WERI-Rb-1 (cell line): ENCODE measurements around the gene SLC22A23.

Experiments
- DNase-seq: peaks from one replicate; pipeline ENCODE4 v3.0.0-alpha.2; 2020
- H3K27ac ChIP-seq: fragments of 250-450 bp; sonication (Bioruptor Pico); 2 replicates; pipeline ENCODE4 v1.5.1; 2020; ENCODE audit warnings: mild to moderate bottlenecking, moderate library complexity
- H3K27me3 ChIP-seq: fragments of 250-450 bp; sonication (Bioruptor Pico); 2 replicates; pipeline ENCODE4 v1.5.1; 2021; ENCODE audit warnings: mild to moderate bottlenecking, low read depth, moderate library complexity; ENCODE audit not compliant: insufficient read depth, severe bottlenecking
- H3K36me3 ChIP-seq: fragments of 250-450 bp; sonication (Bioruptor Pico); 2 replicates; pipeline ENCODE4 v1.5.1; 2020; ENCODE audit warnings: mild to moderate bottlenecking, moderate library complexity
- H3K4me3 ChIP-seq: 2 replicates; pipeline ENCODE4 v1.5.1; 2011; ENCODE audit warnings: low read depth, mild to moderate bottlenecking, control low read depth, low read length
- H3K9me3 ChIP-seq: fragments of 250-450 bp; sonication (Bioruptor Pico); 2 replicates; pipeline ENCODE4 v1.5.1; 2021; ENCODE audit warnings: mild to moderate bottlenecking, moderate library complexity; ENCODE audit not compliant: severe bottlenecking
- TF ChIP-seq, protein P1 (sequence below): IDR thresholded peaks from 2 replicates; pipeline ENCODE4 v1.5.1; 2011; ENCODE audit warnings: low read depth, mild to moderate bottlenecking, control low read depth, inconsistent platforms, low read length

Gene SLC22A23

DNA sequence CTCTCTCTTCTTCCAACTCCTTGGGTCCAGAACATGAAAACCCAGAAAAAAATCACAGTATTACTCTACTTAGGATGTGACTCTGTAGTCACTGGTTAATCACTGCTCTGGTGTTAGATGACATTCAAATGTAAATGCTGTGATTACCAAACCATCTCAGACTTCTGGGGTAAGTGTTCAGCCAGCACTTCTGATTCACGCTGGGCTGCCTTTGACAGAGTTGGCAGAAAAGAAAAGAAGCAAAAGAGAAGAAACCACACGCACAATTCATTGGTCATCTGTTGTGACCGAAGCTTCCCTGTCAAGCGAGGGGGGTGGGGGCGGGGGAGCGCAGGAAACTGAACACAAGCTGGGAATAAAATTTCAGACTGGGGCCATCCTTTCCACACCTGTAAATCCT lies 115.4 kb downstream of the SLC22A23 start:
- H3K36me3 ChIP-seq = no peaks in the 10 kb centered on the region
- no peak overlapping the region for H3K4me3 ChIP-seq
- peak overlapping the region; percentile 93 for H3K27ac ChIP-seq
- no peaks in the 10 kb centered on the region for H3K9me3 ChIP-seq
- TF ChIP-seq, protein P1, sequence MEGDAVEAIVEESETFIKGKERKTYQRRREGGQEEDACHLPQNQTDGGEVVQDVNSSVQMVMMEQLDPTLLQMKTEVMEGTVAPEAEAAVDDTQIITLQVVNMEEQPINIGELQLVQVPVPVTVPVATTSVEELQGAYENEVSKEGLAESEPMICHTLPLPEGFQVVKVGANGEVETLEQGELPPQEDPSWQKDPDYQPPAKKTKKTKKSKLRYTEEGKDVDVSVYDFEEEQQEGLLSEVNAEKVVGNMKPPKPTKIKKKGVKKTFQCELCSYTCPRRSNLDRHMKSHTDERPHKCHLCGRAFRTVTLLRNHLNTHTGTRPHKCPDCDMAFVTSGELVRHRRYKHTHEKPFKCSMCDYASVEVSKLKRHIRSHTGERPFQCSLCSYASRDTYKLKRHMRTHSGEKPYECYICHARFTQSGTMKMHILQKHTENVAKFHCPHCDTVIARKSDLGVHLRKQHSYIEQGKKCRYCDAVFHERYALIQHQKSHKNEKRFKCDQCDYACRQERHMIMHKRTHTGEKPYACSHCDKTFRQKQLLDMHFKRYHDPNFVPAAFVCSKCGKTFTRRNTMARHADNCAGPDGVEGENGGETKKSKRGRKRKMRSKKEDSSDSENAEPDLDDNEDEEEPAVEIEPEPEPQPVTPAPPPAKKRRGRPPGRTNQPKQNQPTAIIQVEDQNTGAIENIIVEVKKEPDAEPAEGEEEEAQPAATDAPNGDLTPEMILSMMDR = no peak
- peak; percentile 68 for DNase-seq
- H3K27me3 ChIP-seq = no peaks in the 10 kb centered on the region

DNA sequence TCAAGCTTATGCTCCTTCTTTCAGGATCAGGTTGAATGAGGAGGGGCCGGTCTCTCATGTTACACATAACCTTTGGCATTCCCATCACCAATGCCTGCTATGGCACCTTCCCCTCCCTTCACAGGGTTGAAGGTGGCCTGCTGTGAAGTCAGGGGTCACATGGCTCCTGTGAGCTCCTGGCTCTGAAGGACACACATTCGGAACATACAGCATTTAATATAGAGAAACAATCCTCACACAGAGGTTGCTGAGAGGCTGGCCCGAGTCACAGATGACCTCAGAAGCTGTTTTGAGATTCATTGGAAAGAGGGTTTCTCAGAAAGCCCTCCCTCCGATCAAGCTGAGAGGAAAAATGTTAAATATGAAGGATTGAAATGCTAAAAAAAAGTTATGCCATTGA lies 116.0 kb downstream of the SLC22A23 start:
- no peaks in the 10 kb centered on the region for H3K9me3 ChIP-seq
- peak overlapping the region; percentile 93 for H3K27ac ChIP-seq
- no peak overlapping the region for H3K4me3 ChIP-seq
- H3K36me3 ChIP-seq = no peaks in the 10 kb centered on the region
- TF ChIP-seq, protein P1 = no peak
- no peaks in the 10 kb centered on the region for H3K27me3 ChIP-seq
- no peak for DNase-seq

DNA sequence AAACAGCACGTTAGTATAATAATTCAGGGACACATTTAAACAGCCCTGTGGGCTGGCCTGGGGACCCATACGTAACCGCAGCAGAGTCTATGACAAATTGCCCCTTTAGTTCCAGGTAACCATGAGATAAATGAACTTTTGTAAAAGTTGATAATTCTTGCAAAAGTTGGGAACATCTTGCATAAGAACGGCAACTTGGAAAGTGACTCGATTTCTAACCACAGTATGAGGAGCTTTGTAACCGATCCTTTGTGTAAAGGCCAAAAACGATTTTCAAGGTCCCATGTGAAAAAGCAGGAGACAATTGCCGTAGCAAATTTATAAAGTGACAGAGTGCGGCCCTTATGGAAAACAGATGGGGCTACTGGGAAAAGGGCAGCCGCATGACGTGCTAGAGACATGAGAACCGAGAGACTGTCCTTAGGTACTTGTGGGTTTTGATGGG lies 116.5 kb downstream of the SLC22A23 start:
- no peaks in the 10 kb centered on the region for H3K36me3 ChIP-seq
- TF ChIP-seq, protein P1 = no peak
- no peak overlapping the region for H3K4me3 ChIP-seq
- H3K27me3 ChIP-seq = no peaks in the 10 kb centered on the region
- no peak for DNase-seq
- peak overlapping the region; percentile 93 for H3K27ac ChIP-seq
- no peaks in the 10 kb centered on the region for H3K9me3 ChIP-seq

DNA sequence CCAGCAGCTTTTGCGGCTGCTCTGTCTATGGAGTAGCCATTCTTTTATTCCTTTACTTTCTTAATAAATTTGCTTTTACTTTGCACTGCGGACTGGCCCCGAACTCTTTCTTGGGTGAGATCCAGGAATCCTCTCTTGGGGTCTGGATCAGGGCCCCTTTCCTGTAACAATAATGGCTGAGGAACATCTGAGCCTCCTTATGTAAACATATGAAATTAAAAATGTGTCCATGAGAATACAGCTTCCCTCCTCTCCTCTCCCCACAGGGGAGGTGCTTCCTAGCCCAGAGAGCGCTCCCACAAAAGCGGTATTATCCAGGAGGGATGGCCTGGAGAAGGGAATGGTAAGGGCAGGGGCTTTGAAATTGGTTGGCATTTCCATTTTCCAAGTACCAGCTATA lies 117.0 kb downstream of the SLC22A23 start:
- H3K27ac ChIP-seq = peak overlapping the region; percentile 93
- H3K27me3 ChIP-seq = no peaks in the 10 kb centered on the region
- H3K4me3 ChIP-seq = no peak overlapping the region
- no peak for DNase-seq
- TF ChIP-seq, protein P1 = no peak
- no peaks in the 10 kb centered on the region for H3K36me3 ChIP-seq
- H3K9me3 ChIP-seq = no peaks in the 10 kb centered on the region

DNA sequence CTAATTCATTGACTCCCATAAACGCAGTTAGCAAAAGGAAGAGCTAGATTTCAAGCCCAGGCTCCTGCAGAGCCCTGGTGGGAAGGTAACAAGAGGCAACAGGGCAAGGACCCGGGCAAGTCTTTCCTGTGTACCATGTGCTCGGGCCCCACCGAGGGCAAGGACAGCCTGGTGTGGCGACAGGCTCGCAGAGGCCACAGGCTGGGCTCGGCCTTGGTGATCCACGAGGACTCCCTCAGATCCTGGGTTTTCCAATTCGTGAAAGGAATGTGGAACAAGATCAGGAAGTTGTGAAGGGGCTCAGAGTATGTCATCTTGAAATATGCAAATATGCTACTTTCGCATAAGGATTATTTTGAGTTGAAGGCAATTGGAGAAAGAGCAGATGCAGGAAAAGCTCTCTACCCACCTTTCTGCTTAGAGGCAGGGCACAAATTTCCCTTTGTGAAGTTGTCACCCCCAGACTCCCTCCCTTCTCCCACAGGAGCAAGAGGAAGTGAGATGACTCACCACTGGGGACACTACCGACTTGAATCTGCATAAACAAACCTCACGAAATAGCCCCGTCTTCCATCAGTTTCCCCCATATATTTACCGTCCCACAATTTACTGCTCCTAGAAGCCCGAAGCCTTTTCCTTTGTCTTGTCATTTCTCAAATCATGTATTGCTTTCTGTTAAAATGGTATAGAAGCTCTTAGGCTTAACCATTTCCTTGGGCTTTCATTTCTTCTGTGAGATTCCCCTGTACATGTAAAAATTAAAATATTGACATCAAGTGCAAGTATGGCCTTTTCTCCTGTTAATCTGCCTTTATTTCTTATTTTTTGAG lies 119.1 kb downstream of the SLC22A23 start:
- no peak for DNase-seq
- no peak overlapping the region for H3K4me3 ChIP-seq
- H3K27ac ChIP-seq = peak overlapping the region; percentile 93
- no peaks in the 10 kb centered on the region for H3K27me3 ChIP-seq
- H3K36me3 ChIP-seq = no peaks in the 10 kb centered on the region
- H3K9me3 ChIP-seq = no peaks in the 10 kb centered on the region
- TF ChIP-seq, protein P1 = peak; percentile 36; the same call in 1 of the 2 replicates
